Uterus (tissue), 2 donors: ENCODE data around the gene DIRAS1.

Experiments used
- POLR2A ChIP-seq, 2 donors: fragments of 450-650 bp; IDR thresholded peaks; one replicate each; pipeline ENCODE4 v1.6.1; 2016; ENCODE audit warnings: antibody characterized with exemption in 2 of 2, mild to moderate bottlenecking in 1 of 2, moderate library complexity in 1 of 2
- TF ChIP-seq, protein P1 (sequence below), 4 experiments: fragments of 200-600 bp in 2 of 4; fragments of 450-650 bp in 2 of 4; sonication (generic) in 2 of 4; IDR thresholded peaks; one replicate each; pipeline ENCODE4 v1.5.1; 2016 to 2019; ENCODE audit warnings: antibody characterized with exemption in 4 of 4, mild to moderate bottlenecking in 2 of 4, moderate library complexity in 1 of 4

DNA sequence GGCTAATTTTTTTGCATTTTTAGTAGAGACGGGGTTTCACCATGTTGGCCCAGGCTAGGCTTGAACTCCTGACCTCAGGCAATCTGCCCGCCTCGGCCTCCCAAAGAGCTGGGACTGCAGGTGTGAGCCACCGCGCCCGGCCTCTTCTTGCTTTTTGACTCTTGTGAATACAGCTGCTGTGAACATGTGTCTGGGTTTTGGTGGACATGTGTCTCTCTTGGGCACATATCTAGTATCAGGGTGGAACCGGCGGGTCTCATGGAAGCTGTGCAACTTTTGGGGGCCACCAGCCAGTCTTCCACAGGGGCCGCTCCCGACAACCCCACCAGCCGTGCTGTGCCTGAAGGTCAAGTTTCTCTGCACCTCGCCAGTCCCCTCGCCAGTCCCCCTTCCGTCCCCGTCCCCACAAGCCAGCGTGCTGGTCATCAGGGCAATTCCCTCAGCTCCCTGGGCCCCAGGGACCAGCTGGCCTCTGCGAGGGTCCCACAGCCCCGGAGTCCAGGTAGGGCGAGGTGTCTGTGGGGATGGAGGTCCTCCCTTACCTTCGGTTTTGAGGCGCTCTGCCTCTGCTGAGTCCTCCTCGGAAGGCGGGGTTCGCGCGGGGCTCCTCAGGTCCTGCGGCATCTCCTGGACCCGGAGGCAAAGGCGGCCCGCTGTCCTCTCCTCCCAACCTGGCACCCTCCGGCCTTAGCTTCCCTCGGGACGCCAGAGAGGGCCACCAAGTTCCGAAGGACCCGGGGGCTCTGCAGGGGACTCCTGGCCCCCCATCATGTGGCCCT, 45.6 kb upstream of the DIRAS1 start:
- TF ChIP-seq, protein P1, sequence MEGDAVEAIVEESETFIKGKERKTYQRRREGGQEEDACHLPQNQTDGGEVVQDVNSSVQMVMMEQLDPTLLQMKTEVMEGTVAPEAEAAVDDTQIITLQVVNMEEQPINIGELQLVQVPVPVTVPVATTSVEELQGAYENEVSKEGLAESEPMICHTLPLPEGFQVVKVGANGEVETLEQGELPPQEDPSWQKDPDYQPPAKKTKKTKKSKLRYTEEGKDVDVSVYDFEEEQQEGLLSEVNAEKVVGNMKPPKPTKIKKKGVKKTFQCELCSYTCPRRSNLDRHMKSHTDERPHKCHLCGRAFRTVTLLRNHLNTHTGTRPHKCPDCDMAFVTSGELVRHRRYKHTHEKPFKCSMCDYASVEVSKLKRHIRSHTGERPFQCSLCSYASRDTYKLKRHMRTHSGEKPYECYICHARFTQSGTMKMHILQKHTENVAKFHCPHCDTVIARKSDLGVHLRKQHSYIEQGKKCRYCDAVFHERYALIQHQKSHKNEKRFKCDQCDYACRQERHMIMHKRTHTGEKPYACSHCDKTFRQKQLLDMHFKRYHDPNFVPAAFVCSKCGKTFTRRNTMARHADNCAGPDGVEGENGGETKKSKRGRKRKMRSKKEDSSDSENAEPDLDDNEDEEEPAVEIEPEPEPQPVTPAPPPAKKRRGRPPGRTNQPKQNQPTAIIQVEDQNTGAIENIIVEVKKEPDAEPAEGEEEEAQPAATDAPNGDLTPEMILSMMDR (IDR thresholded peaks at IDR 0.05): no peak
- TF ChIP-seq POLR2A (IDR thresholded peaks at IDR 0.05): no peak
